Measurements from ENCODE around the gene KAZN.

KAZN gene

DNA sequence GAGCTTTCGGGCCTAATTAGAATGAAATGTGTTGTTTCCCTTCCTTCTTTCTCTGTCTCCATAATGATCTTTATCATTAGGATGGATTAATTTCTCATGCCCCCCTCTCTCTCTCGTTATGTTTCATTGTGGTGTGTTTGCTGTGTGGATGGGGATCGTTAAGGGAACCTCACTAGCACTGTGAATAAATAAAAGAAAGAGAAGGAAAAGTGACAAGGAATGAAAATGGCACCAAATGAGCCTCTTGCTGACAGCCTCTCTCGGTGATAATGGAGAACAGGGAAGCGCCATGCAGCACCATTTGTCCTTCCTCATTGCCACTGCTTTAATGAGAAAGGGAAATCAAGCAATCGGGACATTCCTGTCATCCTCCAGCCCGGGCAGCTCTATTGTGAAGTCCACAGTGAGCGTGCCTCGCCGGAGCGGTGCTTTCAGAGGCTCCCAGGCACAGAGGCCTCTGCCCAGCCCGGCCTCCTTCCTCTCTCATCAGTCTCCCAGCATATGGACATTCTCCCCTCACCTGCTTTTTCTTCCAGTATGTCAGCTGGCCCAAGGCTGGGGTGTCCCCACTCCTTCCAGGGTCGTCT is 289.4 kb downstream of the KAZN start:
- TF ChIP-seq, protein P1, sequence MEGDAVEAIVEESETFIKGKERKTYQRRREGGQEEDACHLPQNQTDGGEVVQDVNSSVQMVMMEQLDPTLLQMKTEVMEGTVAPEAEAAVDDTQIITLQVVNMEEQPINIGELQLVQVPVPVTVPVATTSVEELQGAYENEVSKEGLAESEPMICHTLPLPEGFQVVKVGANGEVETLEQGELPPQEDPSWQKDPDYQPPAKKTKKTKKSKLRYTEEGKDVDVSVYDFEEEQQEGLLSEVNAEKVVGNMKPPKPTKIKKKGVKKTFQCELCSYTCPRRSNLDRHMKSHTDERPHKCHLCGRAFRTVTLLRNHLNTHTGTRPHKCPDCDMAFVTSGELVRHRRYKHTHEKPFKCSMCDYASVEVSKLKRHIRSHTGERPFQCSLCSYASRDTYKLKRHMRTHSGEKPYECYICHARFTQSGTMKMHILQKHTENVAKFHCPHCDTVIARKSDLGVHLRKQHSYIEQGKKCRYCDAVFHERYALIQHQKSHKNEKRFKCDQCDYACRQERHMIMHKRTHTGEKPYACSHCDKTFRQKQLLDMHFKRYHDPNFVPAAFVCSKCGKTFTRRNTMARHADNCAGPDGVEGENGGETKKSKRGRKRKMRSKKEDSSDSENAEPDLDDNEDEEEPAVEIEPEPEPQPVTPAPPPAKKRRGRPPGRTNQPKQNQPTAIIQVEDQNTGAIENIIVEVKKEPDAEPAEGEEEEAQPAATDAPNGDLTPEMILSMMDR (IDR thresholded peaks at IDR 0.05; ENCODE audit: low read length): no peak
- no peak for TF ChIP-seq EZH2 (optimal IDR thresholded peaks at IDR 0.05; ENCODE audit: low read depth, low read length)
- no peak for TF ChIP-seq EZH2phosphoT487 (IDR thresholded peaks at IDR 0.05; ENCODE audit: low read length)
- Histone ChIP-seq H3K9ac (ENCODE audit: low read length) (no peak overlapping the region), H3K4me3 (ENCODE audit: low read length) (no peak overlapping the region), H3K27me3 (replicated peaks; ENCODE audit: insufficient read depth, low read length) (no peaks in the 10 kb centered on the region), H3K9me3 (replicated peaks; ENCODE audit: insufficient read depth, low read length) (no peaks in the 10 kb centered on the region), H3K27ac (ENCODE audit: low read length) (no peak overlapping the region), H2AFZ (ENCODE audit: low read length) (no peak overlapping the region), H3K9me2 (replicated peaks; ENCODE audit: insufficient read depth, low read length) (no peaks in the 10 kb centered on the region), H3K4me2 (ENCODE audit: low read depth, low read length) (no peak overlapping the region), H3K36me3 (replicated peaks; ENCODE audit: insufficient read depth, low read length) (no peaks in the 10 kb centered on the region), H3K79me2 (ENCODE audit: low read length) (no peaks in the 10 kb centered on the region), H3K4me1 (ENCODE audit: low read length) (no peaks in the 10 kb centered on the region), H4K20me1 (ENCODE audit: insufficient read depth, low read length) (no peaks in the 10 kb centered on the region), H3F3A (ENCODE audit: insufficient read depth, low read length) (no peaks in the 10 kb centered on the region)
- no peak for DNase-seq

DNA sequence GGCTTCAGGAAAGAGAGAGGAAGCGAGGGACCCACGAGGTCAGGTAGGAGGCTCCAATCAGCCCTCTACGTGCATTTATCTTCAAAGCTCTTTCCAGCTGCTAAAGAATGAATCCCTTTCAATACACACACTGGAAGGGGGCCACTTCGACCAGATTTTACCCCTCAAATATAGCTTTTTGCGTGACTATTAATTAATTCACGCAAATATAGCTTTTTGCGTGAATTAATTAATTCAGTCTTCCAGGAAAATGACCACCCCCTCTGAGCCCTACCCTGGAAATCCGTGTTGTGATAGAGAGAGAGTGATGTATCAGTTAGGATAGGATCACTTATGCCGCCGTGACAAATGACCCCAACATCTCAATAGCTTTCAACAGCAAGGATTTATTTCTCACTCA is 289.9 kb downstream of the KAZN start:
- Histone ChIP-seq H3K4me3 (ENCODE audit: low read length) (no peak overlapping the region), H3K9ac (ENCODE audit: low read length) (no peak overlapping the region), H3K9me3 (replicated peaks; ENCODE audit: insufficient read depth, low read length) (no peaks in the 10 kb centered on the region), H3K4me1 (ENCODE audit: low read length) (no peaks in the 10 kb centered on the region), H2AFZ (ENCODE audit: low read length) (no peak overlapping the region), H4K20me1 (ENCODE audit: insufficient read depth, low read length) (no peaks in the 10 kb centered on the region), H3K36me3 (replicated peaks; ENCODE audit: insufficient read depth, low read length) (no peaks in the 10 kb centered on the region), H3K27me3 (replicated peaks; ENCODE audit: insufficient read depth, low read length) (no peaks in the 10 kb centered on the region), H3K27ac (ENCODE audit: low read length) (no peak overlapping the region), H3K9me2 (replicated peaks; ENCODE audit: insufficient read depth, low read length) (no peaks in the 10 kb centered on the region), H3K4me2 (ENCODE audit: low read depth, low read length) (no peak overlapping the region), H3K79me2 (ENCODE audit: low read length) (no peaks in the 10 kb centered on the region), H3F3A (ENCODE audit: insufficient read depth, low read length) (no peaks in the 10 kb centered on the region)
- DNase-seq: no peak
- no peak for TF ChIP-seq EZH2 (optimal IDR thresholded peaks at IDR 0.05; ENCODE audit: low read depth, low read length)

DNA sequence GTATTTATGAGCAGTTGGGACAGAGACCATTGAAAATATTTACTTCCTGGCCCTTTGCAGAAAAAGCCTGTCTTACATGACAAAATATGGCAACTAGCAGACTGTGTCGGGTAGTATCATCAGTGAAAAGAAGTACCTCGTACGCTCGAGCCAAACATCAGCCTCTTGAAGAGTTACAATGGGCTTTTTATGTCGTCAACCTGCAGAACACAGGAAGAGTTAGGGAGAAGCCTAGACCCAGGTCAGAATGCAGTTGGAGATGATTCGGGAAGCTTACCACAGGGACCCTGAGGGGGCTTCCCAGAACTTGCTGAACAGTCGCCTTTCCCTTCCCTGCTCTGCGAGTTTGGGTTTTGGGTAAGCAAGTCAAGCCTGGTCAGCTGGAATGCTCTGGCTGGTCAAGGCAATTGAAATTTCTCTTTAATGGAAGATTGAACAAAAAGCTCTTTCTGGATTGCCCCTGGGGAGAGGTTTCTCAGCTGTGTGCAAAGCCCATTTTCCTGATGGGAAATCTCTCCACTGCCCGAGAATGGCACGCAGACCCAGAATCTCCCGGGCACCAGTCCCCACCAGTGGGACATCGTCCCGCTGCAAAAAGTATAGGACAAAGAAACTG is 291.4 kb downstream of the KAZN start:
- Histone ChIP-seq H3F3A (ENCODE audit: insufficient read depth, low read length) (no peaks in the 10 kb centered on the region), H4K20me1 (ENCODE audit: insufficient read depth, low read length) (no peaks in the 10 kb centered on the region), H3K4me2 (ENCODE audit: low read depth, low read length) (no peak overlapping the region), H3K79me2 (ENCODE audit: low read length) (no peaks in the 10 kb centered on the region), H3K9ac (ENCODE audit: low read length) (no peak overlapping the region), H3K9me3 (replicated peaks; ENCODE audit: insufficient read depth, low read length) (no peaks in the 10 kb centered on the region), H3K9me2 (replicated peaks; ENCODE audit: insufficient read depth, low read length) (no peaks in the 10 kb centered on the region), H3K4me3 (ENCODE audit: low read length) (no peak overlapping the region), H3K27me3 (replicated peaks; ENCODE audit: insufficient read depth, low read length) (no peaks in the 10 kb centered on the region), H3K4me1 (ENCODE audit: low read length) (no peaks in the 10 kb centered on the region), H3K27ac (ENCODE audit: low read length) (no peak overlapping the region), H2AFZ (ENCODE audit: low read length) (no peak overlapping the region), H3K36me3 (replicated peaks; ENCODE audit: insufficient read depth, low read length) (no peaks in the 10 kb centered on the region)
- TF ChIP-seq, protein P1 (IDR thresholded peaks at IDR 0.05; ENCODE audit: low read length): no peak
- TF ChIP-seq EZH2phosphoT487 (IDR thresholded peaks at IDR 0.05; ENCODE audit: low read length) (no peak), EZH2 (optimal IDR thresholded peaks at IDR 0.05; ENCODE audit: low read depth, low read length) (no peak)
- DNase-seq: no peak

DNA sequence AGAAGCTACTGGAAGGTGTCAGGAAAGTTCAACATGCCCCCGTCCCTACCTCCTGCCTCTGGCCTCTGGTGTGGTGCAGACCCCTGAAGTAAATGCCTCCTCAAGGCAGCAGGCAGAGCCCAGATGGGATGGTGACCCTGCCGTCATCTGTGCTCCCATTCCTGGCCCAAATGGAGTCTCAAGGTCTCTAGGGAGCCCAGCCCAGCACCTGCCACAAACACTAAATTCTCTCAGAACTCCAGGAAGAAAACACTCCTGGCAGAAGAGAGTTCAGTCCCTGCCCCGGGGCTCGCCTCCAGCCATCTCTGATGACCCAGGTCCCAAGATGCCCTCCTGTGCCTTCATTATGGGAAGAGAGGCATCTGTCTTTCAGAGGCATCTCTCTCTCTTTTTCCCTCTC is 293.5 kb downstream of the KAZN start:
- TF ChIP-seq EZH2 (optimal IDR thresholded peaks at IDR 0.05; ENCODE audit: low read depth, low read length) (no peak), EZH2phosphoT487 (IDR thresholded peaks at IDR 0.05; ENCODE audit: low read length) (no peak)
- TF ChIP-seq, protein P1 (IDR thresholded peaks at IDR 0.05; ENCODE audit: low read length): no peak
- no peaks in the 10 kb centered on the region for H3F3A ChIP-seq (ENCODE audit: insufficient read depth, low read length)
- H3K4me2 ChIP-seq (ENCODE audit: low read depth, low read length): no peak overlapping the region
- H2AFZ ChIP-seq (ENCODE audit: low read length): no peak overlapping the region
- H3K9ac ChIP-seq (ENCODE audit: low read length): no peak overlapping the region
- no peaks in the 10 kb centered on the region for H4K20me1 ChIP-seq (ENCODE audit: insufficient read depth, low read length)
- no peak overlapping the region for H3K4me3 ChIP-seq (ENCODE audit: low read length)
- no peaks in the 10 kb centered on the region for H3K27me3 ChIP-seq (replicated peaks; ENCODE audit: insufficient read depth, low read length)
- H3K27ac ChIP-seq (ENCODE audit: low read length): no peak overlapping the region
- DNase-seq: no peak
- H3K36me3 ChIP-seq (replicated peaks; ENCODE audit: insufficient read depth, low read length): no peaks in the 10 kb centered on the region
- H3K79me2 ChIP-seq (ENCODE audit: low read length): no peaks in the 10 kb centered on the region
- H3K9me2 ChIP-seq (replicated peaks; ENCODE audit: insufficient read depth, low read length): no peaks in the 10 kb centered on the region
- H3K4me1 ChIP-seq (ENCODE audit: low read length): no peaks in the 10 kb centered on the region
- H3K9me3 ChIP-seq (replicated peaks; ENCODE audit: insufficient read depth, low read length): no peaks in the 10 kb centered on the region

All from MM.1S (cell line).